ENCODE data around the gene GNGT2. TPM values are rescaled to one million over a fixed set of nuclear protein-coding genes. Genes with fewer than 3 reads are reported as not detected.

GNGT2 gene
- total and polyA plus RNA-seq, 2 of the 4 experiments (the other 2 are of a cell fraction), result 0.18 to 0.79 TPM

DNA sequence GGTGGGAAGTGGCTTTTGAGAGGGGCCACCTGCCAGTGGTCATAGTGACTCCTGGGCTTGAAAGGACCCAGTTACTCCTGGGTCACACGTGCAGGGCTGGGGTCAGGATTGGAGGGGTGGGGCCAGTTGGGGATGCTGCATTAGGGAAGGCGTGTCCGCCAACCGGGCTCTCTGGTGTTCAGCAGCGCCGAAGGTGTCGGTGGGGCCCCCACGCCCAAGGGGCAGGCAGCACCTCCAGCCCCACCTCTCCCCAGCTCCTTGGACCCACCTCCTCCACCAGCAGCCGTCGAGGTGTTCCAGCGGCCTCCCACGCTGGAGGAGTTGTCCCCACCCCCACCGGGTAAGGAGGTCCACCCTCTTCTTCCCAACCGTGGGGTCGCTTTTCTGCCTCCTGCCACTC lies 9.6 kb upstream of the GNGT2 start:
- Histone ChIP-seq H2BK120ac (ENCODE audit: low read depth, low read length) (no peak overlapping the region), H3K27me3 (ENCODE audit: control insufficient read depth, insufficient read depth, low read length) (peaks cover 30% of the 10 kb centered on the region), H3K9me3 (ENCODE audit: control insufficient read depth, insufficient read depth, low read length) (no peaks in the 10 kb centered on the region), H3K56ac (ENCODE audit: extremely low read depth, insufficient read depth, low read length) (no peak overlapping the region), H3K23ac (ENCODE audit: low read depth, low read length) (no peak overlapping the region), H4K5ac (ENCODE audit: low read depth, low read length) (no peak overlapping the region), H2BK5ac (ENCODE audit: low read depth, low read length, poor library complexity, severe bottlenecking) (no peak overlapping the region), H2BK15ac (ENCODE audit: low read depth, low read length) (no peak overlapping the region), H3K36me3 (ENCODE audit: control insufficient read depth, insufficient read depth, low read length) (no peaks in the 10 kb centered on the region), H3K9ac (ENCODE audit: low read depth, low read length) (no peak overlapping the region), H2BK20ac (ENCODE audit: low read depth, low read length) (no peak overlapping the region), H3K27ac (ENCODE audit: insufficient read depth, low read length) (no peak overlapping the region), H3K9me1 (ENCODE audit: insufficient read depth, low read length) (no peaks in the 10 kb centered on the region), H3K4me2 (ENCODE audit: low read depth, low read length) (no peak overlapping the region), H2AK9ac (replicated peaks; ENCODE audit: low read depth, low read length, poor library complexity) (no peak overlapping the region), H2AK5ac (ENCODE audit: low read depth, low read length) (no peak overlapping the region), H3K18ac (ENCODE audit: low read depth, low read length) (no peak overlapping the region), H3K4me1 (ENCODE audit: control insufficient read depth, insufficient read depth, low read length) (no peaks in the 10 kb centered on the region; the same call in 1 of the 2 replicates), H3K14ac (replicated peaks; ENCODE audit: low read depth, low read length) (no peak overlapping the region), H3K79me1 (ENCODE audit: low read depth in 1 of 2, low read length in 2 of 2) (no peaks in the 10 kb centered on the region), H2AFZ (replicated peaks; ENCODE audit: low read length, poor library complexity) (no peak overlapping the region), H4K20me1 (ENCODE audit: insufficient read depth, low read length) (no peaks in the 10 kb centered on the region), H3K4me3 (ENCODE audit: insufficient read depth, low read depth, low read length) (no peak overlapping the region), H4K91ac (ENCODE audit: insufficient read depth, low read depth, low read length) (no peak overlapping the region), H3K4ac (ENCODE audit: low read depth, low read length) (no peak overlapping the region), H4K8ac (ENCODE audit: low read depth in 2 of 2, low read length in 2 of 2) (no peak overlapping the region)
- ChIA-PET CTCF (no interaction called here), POLR2A (ENCODE audit: unreplicated experiment) (no interaction called here)
- intact Hi-C loops (cut with micrococcal nuclease), result no loop called here
- WGBS, 2 experiments (ENCODE audit: extremely low coverage in 2 of 2, insufficient read length in 1 of 2), result no CpG with 5 or more reads among the region's 15 CpGs
- BruUV-seq (replicated peaks), result no TSS peak
- in situ Hi-C loops (cut with MboI; ENCODE audit: low sequenced_read_pairs), result no loop called here
- TF ChIP-seq, protein P1, sequence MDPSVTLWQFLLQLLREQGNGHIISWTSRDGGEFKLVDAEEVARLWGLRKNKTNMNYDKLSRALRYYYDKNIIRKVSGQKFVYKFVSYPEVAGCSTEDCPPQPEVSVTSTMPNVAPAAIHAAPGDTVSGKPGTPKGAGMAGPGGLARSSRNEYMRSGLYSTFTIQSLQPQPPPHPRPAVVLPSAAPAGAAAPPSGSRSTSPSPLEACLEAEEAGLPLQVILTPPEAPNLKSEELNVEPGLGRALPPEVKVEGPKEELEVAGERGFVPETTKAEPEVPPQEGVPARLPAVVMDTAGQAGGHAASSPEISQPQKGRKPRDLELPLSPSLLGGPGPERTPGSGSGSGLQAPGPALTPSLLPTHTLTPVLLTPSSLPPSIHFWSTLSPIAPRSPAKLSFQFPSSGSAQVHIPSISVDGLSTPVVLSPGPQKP (IDR thresholded peaks at IDR 0.05; ENCODE audit: borderline replicate concordance, low read depth, low read length), result no peak
- no peak for TF ChIP-seq RCOR1 (IDR thresholded peaks at IDR 0.05; ENCODE audit: insufficient replicate concordance, low read length)
- TF ChIP-seq MAFK (IDR thresholded peaks at IDR 0.05; ENCODE audit: low read depth, low read length), result no peak
- no peak for TF ChIP-seq RAD21 (IDR thresholded peaks at IDR 0.05; ENCODE audit: low read length)
- TF ChIP-seq, protein P2, sequence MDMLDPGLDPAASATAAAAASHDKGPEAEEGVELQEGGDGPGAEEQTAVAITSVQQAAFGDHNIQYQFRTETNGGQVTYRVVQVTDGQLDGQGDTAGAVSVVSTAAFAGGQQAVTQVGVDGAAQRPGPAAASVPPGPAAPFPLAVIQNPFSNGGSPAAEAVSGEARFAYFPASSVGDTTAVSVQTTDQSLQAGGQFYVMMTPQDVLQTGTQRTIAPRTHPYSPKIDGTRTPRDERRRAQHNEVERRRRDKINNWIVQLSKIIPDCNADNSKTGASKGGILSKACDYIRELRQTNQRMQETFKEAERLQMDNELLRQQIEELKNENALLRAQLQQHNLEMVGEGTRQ (IDR thresholded peaks at IDR 0.05; ENCODE audit: low read depth, low read length), result no peak
- TF ChIP-seq, protein P3, sequence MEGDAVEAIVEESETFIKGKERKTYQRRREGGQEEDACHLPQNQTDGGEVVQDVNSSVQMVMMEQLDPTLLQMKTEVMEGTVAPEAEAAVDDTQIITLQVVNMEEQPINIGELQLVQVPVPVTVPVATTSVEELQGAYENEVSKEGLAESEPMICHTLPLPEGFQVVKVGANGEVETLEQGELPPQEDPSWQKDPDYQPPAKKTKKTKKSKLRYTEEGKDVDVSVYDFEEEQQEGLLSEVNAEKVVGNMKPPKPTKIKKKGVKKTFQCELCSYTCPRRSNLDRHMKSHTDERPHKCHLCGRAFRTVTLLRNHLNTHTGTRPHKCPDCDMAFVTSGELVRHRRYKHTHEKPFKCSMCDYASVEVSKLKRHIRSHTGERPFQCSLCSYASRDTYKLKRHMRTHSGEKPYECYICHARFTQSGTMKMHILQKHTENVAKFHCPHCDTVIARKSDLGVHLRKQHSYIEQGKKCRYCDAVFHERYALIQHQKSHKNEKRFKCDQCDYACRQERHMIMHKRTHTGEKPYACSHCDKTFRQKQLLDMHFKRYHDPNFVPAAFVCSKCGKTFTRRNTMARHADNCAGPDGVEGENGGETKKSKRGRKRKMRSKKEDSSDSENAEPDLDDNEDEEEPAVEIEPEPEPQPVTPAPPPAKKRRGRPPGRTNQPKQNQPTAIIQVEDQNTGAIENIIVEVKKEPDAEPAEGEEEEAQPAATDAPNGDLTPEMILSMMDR (conservative IDR thresholded peaks at IDR 0.05; ENCODE audit: low read depth, low read length), result no peak
- no peak for TF ChIP-seq BHLHE40 (IDR thresholded peaks at IDR 0.05; ENCODE audit: low read depth, low read length)
- no peak for TF ChIP-seq FOS (IDR thresholded peaks at IDR 0.05; ENCODE audit: low read depth, low read length)
- no peak for TF ChIP-seq CEBPB (IDR thresholded peaks at IDR 0.05; ENCODE audit: low read depth, low read length)
- TF ChIP-seq MAZ (IDR thresholded peaks at IDR 0.05; ENCODE audit: borderline replicate concordance, low read depth, low read length), result no peak
- no peak for TF ChIP-seq POLR2A (IDR thresholded peaks at IDR 0.05; ENCODE audit: low read depth, low read length)
- TF ChIP-seq MXI1 (IDR thresholded peaks at IDR 0.05; ENCODE audit: borderline replicate concordance, low read depth, low read length), result no peak
- no peak for TF ChIP-seq NFE2L2 (IDR thresholded peaks at IDR 0.05; ENCODE audit: low read depth, low read length)
- no peak for TF ChIP-seq RFX5 (IDR thresholded peaks at IDR 0.05; ENCODE audit: low read depth, low read length)
- no peak for TF ChIP-seq SMC3 (IDR thresholded peaks at IDR 0.05; ENCODE audit: low read depth, low read length)
- TF ChIP-seq CHD1 (IDR thresholded peaks at IDR 0.05; ENCODE audit: low read depth, low read length), result no peak
- no peak for ATAC-seq (ENCODE audit: low read depth)
- dilution Hi-C loops (cut with HindIII; ENCODE audit: low sequenced_read_pairs, unreplicated experiment), result no loop called here
- DNase-seq, result no peak

Measured in IMR-90 (cell line).